HepG2 (cell line): ENCODE measurements around the gene SLC27A3. TPM values are rescaled to one million over a fixed set of nuclear protein-coding genes. Genes with fewer than 3 reads are reported as not detected.

Experiments used
- DNMT1 ChIP-seq: sonication (generic); formaldehyde crosslinking; IDR thresholded peaks from 2 replicates; pipeline ENCODE4 v1.5.1; 2020; ENCODE audit warnings: mild to moderate bottlenecking, missing genetic modification reagents
- ELF3 ChIP-seq: IDR thresholded peaks from 2 replicates; pipeline ENCODE4 v1.6.1; 2016; ENCODE audit warnings: missing genetic modification reagents, missing compliant biosample characterization
- EP300 ChIP-seq, 3 experiments: sonication (generic) in 1 of 3; formaldehyde crosslinking in 1 of 3; IDR thresholded peaks; 2 replicates each; pipeline versions ENCODE4 v1.5.1 to v1.6.1; 2011 to 2020; ENCODE audit warnings: low read depth in 2 of 3, low read length in 2 of 3, borderline replicate concordance in 1 of 3, improper control_type of control experiment in 1 of 3, mild to moderate bottlenecking in 1 of 3, missing genetic modification reagents in 1 of 3, moderate library complexity in 1 of 3
- FOXO1 ChIP-seq: sonication (generic); formaldehyde crosslinking; IDR thresholded peaks from 2 replicates; pipeline ENCODE4 v1.4.0; 2020; ENCODE audit warnings: missing genetic modification reagents
- LCORL ChIP-seq, 2 experiments: fragments of 450-650 bp in 1 of 2; sonication (generic) in 1 of 2; formaldehyde crosslinking in 1 of 2; IDR thresholded peaks; 2 replicates each; pipeline versions ENCODE4 v1.5.0 to v1.6.1; 2017 to 2020; ENCODE audit warnings: antibody characterized with exemption in 1 of 2, missing genetic modification reagents in 1 of 2
- NCOR1 ChIP-seq: fragments of 200-600 bp; sonication (generic); IDR thresholded peaks from 2 replicates; pipeline ENCODE4 v1.7.0; 2017; ENCODE audit warnings: antibody characterized with exemption, low read length, borderline replicate concordance
- PPARG ChIP-seq: conservative IDR thresholded peaks from 2 replicates; pipeline ENCODE4 v1.6.1; 2016; ENCODE audit warnings: missing biosample characterization, missing genetic modification reagents
- RARA ChIP-seq: IDR thresholded peaks from 2 replicates; pipeline ENCODE4 v1.6.1; 2016; ENCODE audit warnings: missing genetic modification reagents, missing compliant biosample characterization
- RCOR2 ChIP-seq: IDR thresholded peaks from 2 replicates; pipeline ENCODE4 v1.6.1; 2016; ENCODE audit warnings: missing biosample characterization, missing genetic modification reagents
- RFX3 ChIP-seq: IDR thresholded peaks from 2 replicates; pipeline ENCODE4 v1.6.1; 2016; ENCODE audit warnings: missing biosample characterization, missing genetic modification reagents
- TBX2 ChIP-seq: sonication (generic); formaldehyde crosslinking; IDR thresholded peaks from 2 replicates; pipeline ENCODE4 v1.5.0; 2020; ENCODE audit warnings: missing genetic modification reagents, mild to moderate bottlenecking, borderline replicate concordance
- TBX3 ChIP-seq: fragments of 450-650 bp; IDR thresholded peaks from 2 replicates; pipeline ENCODE4 v1.6.1; 2017; ENCODE audit warnings: antibody characterized with exemption, mild to moderate bottlenecking, inconsistent platforms, borderline replicate concordance
- UBTF ChIP-seq: sonication (generic); formaldehyde crosslinking; IDR thresholded peaks from 2 replicates; pipeline ENCODE4 v1.4.0; 2020; ENCODE audit warnings: mild to moderate bottlenecking, missing genetic modification reagents
- ZNF263 ChIP-seq: sonication (generic); formaldehyde crosslinking; IDR thresholded peaks from 2 replicates; pipeline ENCODE4 v1.4.0; 2020; ENCODE audit warnings: missing genetic modification reagents
- ZNF546 ChIP-seq: sonication (generic); formaldehyde crosslinking; conservative IDR thresholded peaks from 2 replicates; pipeline ENCODE4 v1.8.1; 2023; ENCODE audit warnings: mild to moderate bottlenecking, missing genetic modification reagents
- ZNF556 ChIP-seq: sonication (generic); formaldehyde crosslinking; IDR thresholded peaks from 2 replicates; pipeline ENCODE4 v1.4.0; 2020; ENCODE audit warnings: mild to moderate bottlenecking, missing genetic modification reagents, borderline replicate concordance
- ZNF687 ChIP-seq: sonication (generic); formaldehyde crosslinking; IDR thresholded peaks from 2 replicates; pipeline ENCODE4 v1.5.1; 2020; ENCODE audit warnings: mild to moderate bottlenecking, missing genetic modification reagents, moderate library complexity
- ZNF841 ChIP-seq: sonication (generic); formaldehyde crosslinking; IDR thresholded peaks from 2 replicates; pipeline ENCODE4 v1.8.1; 2023; ENCODE audit warnings: missing genetic modification reagents, borderline replicate concordance
- ZSCAN20 ChIP-seq: sonication (generic); formaldehyde crosslinking; IDR thresholded peaks from 2 replicates; pipeline ENCODE4 v1.4.0; 2020; ENCODE audit warnings: missing genetic modification reagents, mild to moderate bottlenecking, borderline replicate concordance
- ZSCAN30 ChIP-seq: sonication (generic); formaldehyde crosslinking; IDR thresholded peaks from 2 replicates; pipeline ENCODE4 v1.5.0; 2020; ENCODE audit warnings: mild to moderate bottlenecking, missing genetic modification reagents
- polyA plus RNA-seq, 8 experiments: library from polyadenylated mRNA; depleted of rRNA in 3 of 8; stranded (reverse) in 7 of 8; unstranded in 1 of 8; fragments of >200 nt; fragmentation: Illumina TruSeq in 4 of 8; extraction: Trizol in 4 of 8; gene quantifications; 2 replicates each; pipeline versions ENCODE4 v1.2.1 to v1.2.3, GENCODE V29; 2011 to 2016; ENCODE audit warnings: low read depth in 4 of 8, missing spikeins in 1 of 8, mixed read lengths in 1 of 8; ENCODE audit not compliant: insufficient read depth in 1 of 8
- total RNA-seq, 5 experiments: library from RNA; depleted of rRNA; stranded (reverse); fragments of >200 nt; fragmentation: Illumina TruSeq; extraction: Trizol; gene quantifications; 2 replicates each; pipeline ENCODE4 v1.2.3, GENCODE V29; 2016; ENCODE audit warnings: low read depth in 1 of 5

The SLC27A3 gene
- total and polyA plus RNA-seq, 2 of the 13 experiments (the other 11 are each of a cell fraction or from before 2014, with no cell fraction given) = 4.3 to 10.3 TPM

GRCh38 chr1:153768316-153769181 is 6.7 kb upstream of the SLC27A3 start (continued):
- TF ChIP-seq ELF3 (CRISPR knock-in tag) (peak; percentile 50), RARA (CRISPR knock-in tag) (peak; percentile 66), FOXO1 (CRISPR knock-in tag) (peak; percentile 59; the same call in 1 of the 2 replicates), TBX3 (peak; percentile 13; the same call in 1 of the 2 replicates), ZSCAN20 (CRISPR knock-in tag) (no peak), ZNF556 (CRISPR knock-in tag) (peak; percentile 39; the same call in 1 of the 2 replicates), ZNF841 (no peak), RCOR2 (CRISPR knock-in tag) (0 out of 2 replicates have a peak, but pooled peaks have one; percentile 21), TBX2 (CRISPR knock-in tag) (peak; percentile 74; the same call in 1 of the 2 replicates), EP300 (IDR thresholded peaks at IDR 0.05; ENCODE audit: low read depth in 2 of 2, low read length in 2 of 2) (peak in 1 of 2 experiments; percentile 71; a peak in 2 of 4 replicates), EP300 (CRISPR knock-in tag; IDR thresholded peaks at IDR 0.05; ENCODE audit: borderline replicate concordance) (0 out of 2 replicates have a peak, but pooled peaks have one; percentile 13), DNMT1 (no peak), UBTF (peak; percentile 52; the same call in 1 of the 2 replicates), ZNF263 (CRISPR knock-in tag) (peak; percentile 81), ZSCAN30 (CRISPR knock-in tag) (no peak), ZNF687 (CRISPR knock-in tag) (peak; percentile 71), PPARG (peak; percentile 56), ZNF546 (CRISPR knock-in tag) (no peak), NCOR1 (peak; percentile 34; the same call in 1 of the 2 replicates), LCORL (IDR thresholded peaks at IDR 0.05) (no peak), LCORL (CRISPR knock-in tag; IDR thresholded peaks at IDR 0.05) (peak; percentile 85; the same call in 1 of the 2 replicates), RFX3 (no peak)
